ENCODE measurements around the gene CASR. TPM values are rescaled to one million over a fixed set of nuclear protein-coding genes. Genes with fewer than 3 reads are reported as not detected.

The CASR gene
- total RNA-seq, 4 donors from 2014 or later: 0.19 TPM; not detected in 3

DNA sequence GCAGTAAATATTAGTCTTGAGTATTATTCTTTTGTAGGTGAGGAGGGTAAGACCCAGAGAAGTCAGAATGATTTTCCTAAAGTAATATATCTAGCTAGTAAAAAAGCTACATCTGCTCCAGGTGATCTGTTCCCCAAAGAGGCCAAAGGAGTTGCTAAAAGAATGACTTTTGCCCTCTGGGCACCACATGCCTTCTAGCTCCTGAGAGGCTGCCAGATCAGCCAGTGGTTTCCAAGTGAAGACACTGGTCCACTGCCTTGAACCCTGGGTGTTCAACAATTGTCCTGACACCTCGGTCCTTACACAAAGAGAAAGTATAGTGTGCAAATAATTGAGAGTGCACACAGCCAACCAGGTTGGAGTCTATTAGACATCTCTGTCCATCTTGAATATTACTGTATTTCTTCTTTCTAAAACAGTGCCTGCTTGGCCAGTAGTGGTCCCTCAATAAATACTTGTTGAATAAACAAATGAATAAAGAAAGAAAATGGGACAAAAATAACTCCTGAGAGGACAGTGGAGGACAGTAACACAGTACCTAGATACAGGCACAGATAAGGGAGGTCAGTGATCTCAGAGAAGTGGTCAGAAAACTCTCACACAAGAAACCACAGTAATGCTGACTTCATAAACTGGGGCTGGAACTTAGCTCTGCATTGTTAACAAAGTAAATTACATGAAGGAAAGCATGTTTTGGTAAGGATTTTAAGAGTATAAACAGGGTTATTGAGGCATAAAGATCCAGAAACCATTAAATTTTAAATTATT lies 85.0 kb downstream of the CASR start:
- no peak overlapping the region for H3K27ac ChIP-seq
- intact Hi-C loops (cut with DNase I): no loop called here
- no peaks in the 10 kb centered on the region for H3K9me3 ChIP-seq
- no peaks in the 10 kb centered on the region for H3K4me1 ChIP-seq
- DNase-seq: no peak
- H3K4me3 ChIP-seq: no peak overlapping the region
- no peak for TF ChIP-seq CTCF (IDR thresholded peaks at IDR 0.05)
- TF ChIP-seq POLR2A (IDR thresholded peaks at IDR 0.05): no peak
- no peaks in the 10 kb centered on the region for H3K27me3 ChIP-seq
- no peaks in the 10 kb centered on the region for H3K36me3 ChIP-seq
- 75 to 90% methylated on average over 1 of the region's 1 CpG for WGBS, 2 donors

DNA sequence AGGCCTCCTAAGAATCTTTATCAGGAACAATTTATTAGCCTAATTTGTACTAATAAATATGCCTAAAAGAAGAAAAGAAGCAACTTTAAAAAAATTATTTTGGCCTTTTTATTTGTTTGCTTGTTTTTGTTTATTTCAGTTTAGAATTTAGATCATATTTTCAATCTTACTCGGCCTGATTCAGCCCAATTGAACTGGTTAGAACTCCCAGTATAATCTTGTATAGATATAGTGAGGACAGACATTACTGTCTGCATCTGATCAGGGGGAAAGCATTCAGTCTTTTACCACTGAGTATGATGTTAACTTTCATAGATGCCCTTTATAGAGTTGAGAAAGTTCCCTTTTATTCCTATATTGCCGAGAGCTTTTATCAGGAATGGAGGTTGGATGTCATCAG lies 85.6 kb downstream of the CASR start:
- TF ChIP-seq CTCF (IDR thresholded peaks at IDR 0.05): no peak
- TF ChIP-seq POLR2A (IDR thresholded peaks at IDR 0.05): no peak
- no peak for DNase-seq
- intact Hi-C loops (cut with DNase I): no loop called here
- H3K4me3 ChIP-seq: no peak overlapping the region
- no peak overlapping the region for H3K27ac ChIP-seq
- no peaks in the 10 kb centered on the region for H3K9me3 ChIP-seq
- no peaks in the 10 kb centered on the region for H3K36me3 ChIP-seq
- 76 to 85% methylated on average over 2 of the region's 2 CpGs for WGBS, 2 donors
- no peaks in the 10 kb centered on the region for H3K4me1 ChIP-seq
- no peaks in the 10 kb centered on the region for H3K27me3 ChIP-seq

- DNase-seq: no peak
- 58 to 78% methylated on average over 3 of the region's 3 CpGs for WGBS, 2 donors
- Histone ChIP-seq H3K4me1 (no peaks in the 10 kb centered on the region), H3K4me3 (no peak overlapping the region), H3K36me3 (no peaks in the 10 kb centered on the region), H3K27me3 (no peaks in the 10 kb centered on the region), H3K9me3 (no peaks in the 10 kb centered on the region), H3K27ac (no peak overlapping the region)
- intact Hi-C loops (cut with DNase I): no loop called here
- TF ChIP-seq POLR2A (IDR thresholded peaks at IDR 0.05) (no peak), CTCF (IDR thresholded peaks at IDR 0.05) (no peak)
Observed at GRCh38 chr3:122271246-122271898, 87.9 kb downstream of the CASR start.

DNA sequence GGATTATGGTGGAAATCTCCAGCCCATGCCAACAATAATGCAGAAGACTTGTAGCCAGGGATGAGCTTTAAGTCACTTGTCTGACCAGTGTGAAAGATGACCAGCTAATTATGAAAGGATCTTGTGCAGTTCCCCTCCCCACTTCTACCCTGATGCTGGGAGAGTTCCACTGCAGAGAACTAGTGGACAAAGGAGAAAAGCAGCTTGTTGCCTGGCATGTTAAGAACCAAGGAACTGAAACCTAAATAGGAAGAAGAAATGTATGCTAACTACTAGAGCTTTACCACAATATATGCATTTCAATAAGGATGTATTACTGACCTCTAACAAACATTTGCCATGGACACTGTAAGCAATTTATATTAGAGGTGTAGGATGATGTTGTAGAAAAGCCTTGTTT lies 89.4 kb downstream of the CASR start:
- Histone ChIP-seq H3K36me3 (no peaks in the 10 kb centered on the region), H3K4me3 (no peak overlapping the region), H3K27ac (no peak overlapping the region), H3K9me3 (no peaks in the 10 kb centered on the region), H3K4me1 (no peaks in the 10 kb centered on the region), H3K27me3 (no peaks in the 10 kb centered on the region)
- no peak for TF ChIP-seq CTCF (IDR thresholded peaks at IDR 0.05)
- no peak for TF ChIP-seq POLR2A (IDR thresholded peaks at IDR 0.05)
- intact Hi-C loops (cut with DNase I): no loop called here
- DNase-seq: no peak

GRCh38 chr3:122273498-122273897 lies 90.0 kb downstream of the CASR start:
- no peak for TF ChIP-seq POLR2A (IDR thresholded peaks at IDR 0.05)
- H3K4me3 ChIP-seq: no peak overlapping the region
- H3K27me3 ChIP-seq: no peaks in the 10 kb centered on the region
- no peak overlapping the region for H3K27ac ChIP-seq
- no peaks in the 10 kb centered on the region for H3K4me1 ChIP-seq
- no peaks in the 10 kb centered on the region for H3K9me3 ChIP-seq
- no peaks in the 10 kb centered on the region for H3K36me3 ChIP-seq
- intact Hi-C loops (cut with DNase I): no loop called here
- 71 to 84% methylated on average over 2 of the region's 2 CpGs for WGBS, 2 donors
- no peak for DNase-seq

Data from esophagus squamous epithelium (tissue), 5 donors.